ENCODE measurements around the gene KDM6A. TPM values are rescaled to one million over a fixed set of nuclear protein-coding genes. Genes with fewer than 3 reads are reported as not detected.

Gene KDM6A
- polyA plus RNA-seq, 1 experiment, result 9.9 TPM

- DNase-seq (ENCODE audit: low read depth, low spot score), result no peak
- Histone ChIP-seq H3K9me3 (ENCODE audit: control insufficient read depth, insufficient read depth, low read length) (no peaks in the 10 kb centered on the region), H3K4me3 (ENCODE audit: low read depth, low read length) (no peak overlapping the region), H3K27me3 (ENCODE audit: control insufficient read depth, insufficient read depth, low read length) (no peaks in the 10 kb centered on the region), H3K27ac (ENCODE audit: low read depth, low read length) (no peak overlapping the region)
- TF ChIP-seq, protein P1, sequence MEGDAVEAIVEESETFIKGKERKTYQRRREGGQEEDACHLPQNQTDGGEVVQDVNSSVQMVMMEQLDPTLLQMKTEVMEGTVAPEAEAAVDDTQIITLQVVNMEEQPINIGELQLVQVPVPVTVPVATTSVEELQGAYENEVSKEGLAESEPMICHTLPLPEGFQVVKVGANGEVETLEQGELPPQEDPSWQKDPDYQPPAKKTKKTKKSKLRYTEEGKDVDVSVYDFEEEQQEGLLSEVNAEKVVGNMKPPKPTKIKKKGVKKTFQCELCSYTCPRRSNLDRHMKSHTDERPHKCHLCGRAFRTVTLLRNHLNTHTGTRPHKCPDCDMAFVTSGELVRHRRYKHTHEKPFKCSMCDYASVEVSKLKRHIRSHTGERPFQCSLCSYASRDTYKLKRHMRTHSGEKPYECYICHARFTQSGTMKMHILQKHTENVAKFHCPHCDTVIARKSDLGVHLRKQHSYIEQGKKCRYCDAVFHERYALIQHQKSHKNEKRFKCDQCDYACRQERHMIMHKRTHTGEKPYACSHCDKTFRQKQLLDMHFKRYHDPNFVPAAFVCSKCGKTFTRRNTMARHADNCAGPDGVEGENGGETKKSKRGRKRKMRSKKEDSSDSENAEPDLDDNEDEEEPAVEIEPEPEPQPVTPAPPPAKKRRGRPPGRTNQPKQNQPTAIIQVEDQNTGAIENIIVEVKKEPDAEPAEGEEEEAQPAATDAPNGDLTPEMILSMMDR (IDR thresholded peaks at IDR 0.05; ENCODE audit: low read depth, low read length), result no peak
- POLR2A ChIA-PET, result no interaction called here
- CTCF ChIA-PET, result no interaction called here
These were observed 265.5 kb downstream of the KDM6A start for GRCh38 chrX:45138525-45138924.

DNA sequence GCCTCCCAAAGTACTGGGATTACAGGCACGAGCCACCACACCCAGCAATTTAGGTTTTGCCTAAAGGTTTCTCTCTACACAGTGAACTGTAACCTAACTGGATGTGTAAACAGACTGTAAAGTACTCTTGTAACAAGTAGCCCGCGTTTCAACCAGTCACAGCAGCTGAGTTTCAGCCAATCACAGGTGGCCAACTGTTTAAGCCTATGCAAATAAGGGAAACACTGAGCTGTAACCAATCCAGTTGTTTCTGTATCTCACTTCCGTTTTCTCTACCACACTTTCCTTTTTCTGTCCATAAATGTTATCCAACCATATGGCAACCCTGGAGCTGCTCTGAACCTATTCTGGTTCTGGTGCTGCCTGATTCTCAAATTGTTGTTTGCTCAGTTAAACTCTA is 267.8 kb downstream of the KDM6A start:
- Histone ChIP-seq H3K27me3 (ENCODE audit: control insufficient read depth, insufficient read depth, low read length) (no peaks in the 10 kb centered on the region), H3K27ac (ENCODE audit: low read depth, low read length) (no peak overlapping the region), H3K9me3 (ENCODE audit: control insufficient read depth, insufficient read depth, low read length) (no peaks in the 10 kb centered on the region), H3K4me3 (ENCODE audit: low read depth, low read length) (no peak overlapping the region)
- CTCF ChIA-PET, result no interaction called here
- no peak for DNase-seq (ENCODE audit: low read depth, low spot score)
- TF ChIP-seq, protein P1 (IDR thresholded peaks at IDR 0.05; ENCODE audit: low read depth, low read length), result no peak
- POLR2A ChIA-PET, result no interaction called here

DNA sequence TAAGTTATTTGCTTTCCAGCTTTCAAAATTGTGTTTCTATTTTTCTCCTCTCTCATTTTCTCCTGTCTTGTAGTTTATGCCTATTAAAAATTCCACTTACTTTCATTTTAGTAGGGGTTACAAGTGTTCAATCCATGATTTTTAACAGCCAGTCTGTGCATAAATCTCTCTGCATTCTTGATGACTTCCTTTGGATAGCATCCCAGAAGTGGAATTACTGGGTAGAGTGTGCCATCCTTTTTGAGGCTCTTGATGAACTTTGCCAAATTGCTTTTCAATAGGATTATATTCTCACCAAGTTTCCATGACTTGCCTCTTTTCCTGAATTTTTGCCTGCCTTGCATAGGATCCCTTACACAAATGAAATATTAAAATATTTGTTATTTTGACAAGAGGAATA is 269.2 kb downstream of the KDM6A start:
- H3K9me3 ChIP-seq (ENCODE audit: control insufficient read depth, insufficient read depth, low read length), result no peaks in the 10 kb centered on the region
- CTCF ChIA-PET, result no interaction called here
- no peak for DNase-seq (ENCODE audit: low read depth, low spot score)
- H3K27me3 ChIP-seq (ENCODE audit: control insufficient read depth, insufficient read depth, low read length), result no peaks in the 10 kb centered on the region
- H3K27ac ChIP-seq (ENCODE audit: low read depth, low read length), result no peak overlapping the region
- TF ChIP-seq, protein P1 (IDR thresholded peaks at IDR 0.05; ENCODE audit: low read depth, low read length), result no peak
- POLR2A ChIA-PET, result no interaction called here
- H3K4me3 ChIP-seq (ENCODE audit: low read depth, low read length), result no peak overlapping the region

GRCh38 chrX:45143455-45143854 is 270.5 kb downstream of the KDM6A start:
- ChIA-PET CTCF (no interaction called here), POLR2A (no interaction called here)
- no peak overlapping the region for H3K4me3 ChIP-seq (ENCODE audit: low read depth, low read length)
- H3K27me3 ChIP-seq (ENCODE audit: control insufficient read depth, insufficient read depth, low read length), result no peaks in the 10 kb centered on the region
- TF ChIP-seq, protein P1 (IDR thresholded peaks at IDR 0.05; ENCODE audit: low read depth, low read length), result no peak
- H3K9me3 ChIP-seq (ENCODE audit: control insufficient read depth, insufficient read depth, low read length), result no peaks in the 10 kb centered on the region
- DNase-seq (ENCODE audit: low read depth, low spot score), result no peak
- H3K27ac ChIP-seq (ENCODE audit: low read depth, low read length), result no peak overlapping the region

GRCh38 chrX:45145492-45146215 is 272.7 kb downstream of the KDM6A start:
- TF ChIP-seq, protein P1 (IDR thresholded peaks at IDR 0.05; ENCODE audit: low read depth, low read length), result no peak
- H3K4me3 ChIP-seq (ENCODE audit: low read depth, low read length), result no peak overlapping the region
- POLR2A ChIA-PET, result no interaction called here
- no peaks in the 10 kb centered on the region for H3K27me3 ChIP-seq (ENCODE audit: control insufficient read depth, insufficient read depth, low read length)
- H3K27ac ChIP-seq (ENCODE audit: low read depth, low read length), result no peak overlapping the region
- H3K9me3 ChIP-seq (ENCODE audit: control insufficient read depth, insufficient read depth, low read length), result no peaks in the 10 kb centered on the region
- CTCF ChIA-PET, result no interaction called here
- DNase-seq (ENCODE audit: low read depth, low spot score), result no peak
